Psoas muscle (tissue), 8 donors: ENCODE measurements around the gene SAPCD2. TPM values are rescaled to one million over a fixed set of nuclear protein-coding genes. Genes with fewer than 3 reads are reported as not detected.

ENCODE experiments used
- ATAC-seq, 4 donors: fragments of 200-7000 bp; cut with Tn5 transposase; one replicate each; pipeline ENCODE4 v1.9.1; 2020; ENCODE audit warnings: moderate library complexity in 3 of 4, mild to moderate bottlenecking in 2 of 4
- DNase-seq, 2 donors: peaks; one replicate each; pipeline ENCODE4 v3.0.0-alpha.2; 2020
- H3K27ac ChIP-seq: fragments of 200-600 bp; one replicate; pipeline ENCODE4 v1.8.0; 2022
- H3K27me3 ChIP-seq, 3 donors: fragments of 200-600 bp in 1 of 3; one replicate each; pipeline versions ENCODE4 v1.6.1 to v1.8.0; 2013 to 2022; ENCODE audit warnings: low read length in 2 of 3, mild to moderate bottlenecking in 2 of 3, moderate library complexity in 1 of 3; ENCODE audit not compliant: insufficient read depth in 3 of 3
- H3K36me3 ChIP-seq, 2 donors: fragments of 200-600 bp in 1 of 2; one replicate each; pipeline versions ENCODE4 v1.6.1 to v1.8.0; 2013 to 2022; ENCODE audit warnings: low read depth in 1 of 2, mild to moderate bottlenecking in 1 of 2, moderate library complexity in 1 of 2; ENCODE audit not compliant: insufficient read depth in 1 of 2
- H3K4me1 ChIP-seq: fragments of 200-600 bp; one replicate; pipeline ENCODE4 v1.8.0; 2022
- H3K4me3 ChIP-seq: fragments of 200-600 bp; one replicate; pipeline ENCODE4 v1.8.0; 2022; ENCODE audit warnings: mild to moderate bottlenecking
- H3K9me3 ChIP-seq: fragments of 200-600 bp; one replicate; pipeline ENCODE4 v1.8.0; 2022
- CTCF ChIP-seq: fragments of 200-600 bp; IDR thresholded peaks from one replicate; pipeline ENCODE4 v1.8.0; 2022; ENCODE audit warnings: antibody characterized with exemption
- WGBS, 3 donors: extraction: QIAGEN DNeasy Blood & Tissue Kit; methylation state at CpG; one replicate each; pipeline versions ENCODE4 v1.1.6 to v1.1.7; 2013; 5-methylcytosine and 5-hydroxymethylcytosine counted together
- intact Hi-C, 2 donors: fragments of 100-400 bp; cut with DNase I; formaldehyde crosslinking; loops; one replicate each; pipeline versions ENCODE4 v1.11.0 to v1.14.2; 2022
- polyA plus RNA-seq, 3 donors: library from polyadenylated mRNA; stranded (reverse); fragments of 200-250 nt; gene quantifications; one replicate each; pipeline ENCODE4 v1.2.3, GENCODE V29; 2013
- total RNA-seq, 4 donors: library from RNA; stranded (reverse); fragmentation: NEBNext Ultra II Directional in 2 of 4; extraction: Animal tissue kit (Norgen Biotek cat#: 25700) in 2 of 4; gene quantifications; one replicate each; pipeline versions ENCODE4 v1.2.1 to v1.2.4, GENCODE V29; 2021 to 2023
- donor health status: healthy with polysubstance abuse.
- donor health status: DM: no; HTN: no; CAD: no; lungs with moderate emphysema.
- donor health status: Bipolar disorder and iron deficiency.
- donor health status: healthy.
- donor health status: DM: yes; HTN: yes; CAD: no.
- donor health status: DM: no; HTN: no; CAD: no.
- donor health status: DM: no; HTN: no; CAD: no.
- donor health status: DM: yes; HTN: yes; CAD: no.

SAPCD2 gene
- total and polyA plus RNA-seq, 7 donors = 0.10 to 0.22 (median 0.15) TPM; not detected in 1

- Histone ChIP-seq H3K4me1 (peaks cover 21% of the 10 kb centered on the region), H3K4me3 (no peak overlapping the region), H3K27me3 (no peaks in the 10 kb centered on the region), H3K9me3 (no peaks in the 10 kb centered on the region), H3K36me3 (peaks cover 0 to 10% of the 10 kb centered on the region in 2 donors), H3K27ac (no peak overlapping the region)
- ATAC-seq (no peak), DNase-seq (no peak)
- 64 to 88% (median 75%) methylated on average over 18 to 21 of the region's 21 CpGs for WGBS, 3 donors
- TF ChIP-seq CTCF = no peak
- intact Hi-C loops = loop anchor here (5.0 to 10.0 kb wide), 2 partner anchors 178 to 181 kb away; partner anchors contain the start of genes PHPT1 (in 2 of the 2) and AJM1 (in 1 of the 2)
Measured at GRCh38 chr9:137025517-137025966, 44.8 kb downstream of the SAPCD2 start.

- no peak overlapping the region for H3K27ac ChIP-seq
- no peaks in the 10 kb centered on the region for H3K9me3 ChIP-seq
- H3K4me3 ChIP-seq = no peak overlapping the region
- peaks cover 12% of the 10 kb centered on the region for H3K4me1 ChIP-seq
- 67 to 77% (median 70%) methylated on average over 13 to 15 of the region's 15 CpGs for WGBS, 3 donors
- H3K36me3 ChIP-seq = peaks cover 0 to 18% of the 10 kb centered on the region in 2 donors
- intact Hi-C loops = loop anchor here in 1 of 2 donors (10.0 kb wide), 1 partner anchor 179 kb away; the partner anchor contains the start of genes AJM1 and PHPT1
- TF ChIP-seq CTCF = no peak
- H3K27me3 ChIP-seq = no peaks in the 10 kb centered on the region
- no peak for ATAC-seq
- DNase-seq = no peak
Measured at GRCh38 chr9:137023583-137023991, 46.8 kb downstream of the SAPCD2 start.

- intact Hi-C loops = loop anchor here in 1 of 2 donors (10.0 kb wide), 1 partner anchor 178 kb away; the partner anchor contains the start of genes AJM1 and PHPT1
- TF ChIP-seq CTCF = no peak
- Histone ChIP-seq H3K27ac (no peak overlapping the region), H3K4me1 (peaks cover 11% of the 10 kb centered on the region), H3K36me3 (peaks cover 0 to 18% of the 10 kb centered on the region in 2 donors), H3K27me3 (no peaks in the 10 kb centered on the region), H3K9me3 (no peaks in the 10 kb centered on the region), H3K4me3 (no peak overlapping the region)
- WGBS, 3 donors = 79 to 95% (median 87%) methylated on average over 4 to 7 of the region's 7 CpGs
- no peak for DNase-seq
- ATAC-seq = no peak
Measured at GRCh38 chr9:137023157-137023556, 47.2 kb downstream of the SAPCD2 start.

- TF ChIP-seq CTCF = no peak
- WGBS, 3 donors = 89 to 94% (median 94%) methylated on average over 23 of the region's 23 CpGs
Measured at GRCh38 chr9:137022662-137023008, 47.7 kb downstream of the SAPCD2 start.

More at GRCh38 chr9:137022662-137023008, 47.7 kb downstream of the SAPCD2 start:
- H3K36me3 ChIP-seq = peaks cover 0 to 21% of the 10 kb centered on the region in 2 donors
- H3K9me3 ChIP-seq = no peaks in the 10 kb centered on the region
- H3K4me3 ChIP-seq = no peak overlapping the region
- no peaks in the 10 kb centered on the region for H3K27me3 ChIP-seq
- ATAC-seq (no peak), DNase-seq (no peak)
- no peak overlapping the region for H3K27ac ChIP-seq
- intact Hi-C loops = loop anchor here in 1 of 2 donors (10.0 kb wide), 1 partner anchor 178 kb away; the partner anchor contains the start of genes AJM1 and PHPT1
- H3K4me1 ChIP-seq = peaks cover 11% of the 10 kb centered on the region
